Measurements from ENCODE around the gene ADAMTS15.

- TF ChIP-seq CTCF (conservative IDR thresholded peaks at IDR 0.05; ENCODE audit: low read length) (no peak), EZH2phosphoT487 (IDR thresholded peaks at IDR 0.05; ENCODE audit: borderline replicate concordance, low read depth, low read length) (no peak)
Measured at GRCh38 chr11:130429983-130430382, 18.5 kb upstream of the ADAMTS15 start.
